Hematopoietic multipotent progenitor cell treated with erythropoietin and hydrocortisone succinate and interleukin-3 and kit ligand, for 17 days (in vitro differentiated cells): ENCODE measurements around the gene VAV2.

ENCODE experiments used
- DNase-seq: peaks from one replicate; pipeline ENCODE4 v3.0.0-alpha.2; 2015; ENCODE audit warnings: low spot score

The VAV2 gene, protein sequence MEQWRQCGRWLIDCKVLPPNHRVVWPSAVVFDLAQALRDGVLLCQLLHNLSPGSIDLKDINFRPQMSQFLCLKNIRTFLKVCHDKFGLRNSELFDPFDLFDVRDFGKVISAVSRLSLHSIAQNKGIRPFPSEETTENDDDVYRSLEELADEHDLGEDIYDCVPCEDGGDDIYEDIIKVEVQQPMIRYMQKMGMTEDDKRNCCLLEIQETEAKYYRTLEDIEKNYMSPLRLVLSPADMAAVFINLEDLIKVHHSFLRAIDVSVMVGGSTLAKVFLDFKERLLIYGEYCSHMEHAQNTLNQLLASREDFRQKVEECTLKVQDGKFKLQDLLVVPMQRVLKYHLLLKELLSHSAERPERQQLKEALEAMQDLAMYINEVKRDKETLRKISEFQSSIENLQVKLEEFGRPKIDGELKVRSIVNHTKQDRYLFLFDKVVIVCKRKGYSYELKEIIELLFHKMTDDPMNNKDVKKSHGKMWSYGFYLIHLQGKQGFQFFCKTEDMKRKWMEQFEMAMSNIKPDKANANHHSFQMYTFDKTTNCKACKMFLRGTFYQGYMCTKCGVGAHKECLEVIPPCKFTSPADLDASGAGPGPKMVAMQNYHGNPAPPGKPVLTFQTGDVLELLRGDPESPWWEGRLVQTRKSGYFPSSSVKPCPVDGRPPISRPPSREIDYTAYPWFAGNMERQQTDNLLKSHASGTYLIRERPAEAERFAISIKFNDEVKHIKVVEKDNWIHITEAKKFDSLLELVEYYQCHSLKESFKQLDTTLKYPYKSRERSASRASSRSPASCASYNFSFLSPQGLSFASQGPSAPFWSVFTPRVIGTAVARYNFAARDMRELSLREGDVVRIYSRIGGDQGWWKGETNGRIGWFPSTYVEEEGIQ

DNA sequence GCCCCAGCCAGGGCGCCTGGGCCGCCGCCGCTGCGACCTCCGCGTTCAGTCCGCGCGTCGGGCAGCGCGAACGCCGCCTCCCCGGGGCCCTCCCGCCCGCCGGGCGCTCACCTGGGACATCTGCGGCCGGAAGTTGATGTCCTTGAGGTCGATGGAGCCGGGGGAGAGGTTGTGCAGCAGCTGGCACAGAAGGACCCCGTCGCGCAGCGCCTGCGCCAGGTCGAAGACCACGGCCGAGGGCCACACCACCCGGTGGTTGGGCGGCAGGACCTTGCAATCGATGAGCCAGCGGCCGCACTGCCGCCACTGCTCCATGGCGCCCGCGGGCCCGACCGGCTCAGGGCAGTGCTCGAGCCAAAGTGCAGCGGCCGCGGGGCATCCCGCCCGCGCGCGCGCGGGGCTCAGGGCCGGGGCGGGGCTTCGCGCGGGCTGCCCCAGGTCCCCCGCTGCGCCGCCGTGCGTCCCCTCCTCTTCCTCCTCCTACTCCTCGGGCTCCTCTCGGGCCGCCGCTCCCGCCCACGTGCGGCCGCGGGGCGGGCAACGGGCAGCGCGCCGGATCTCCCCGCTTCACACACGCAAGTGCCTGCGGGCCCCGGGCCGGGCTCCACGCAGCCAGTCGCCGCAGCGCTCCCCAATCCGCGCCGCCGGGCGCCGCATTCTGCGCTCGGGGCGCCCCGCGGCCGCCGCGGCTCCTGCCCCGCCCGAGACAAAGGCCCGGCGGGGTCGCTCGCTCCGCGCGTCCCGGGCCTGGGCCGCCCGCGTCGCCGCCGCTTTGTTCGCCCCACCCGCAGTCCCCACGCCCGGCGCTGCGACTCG lies at the start of gene VAV2:
VAV2 (minus strand) TSS at position 361 of the 816 bp plus-strand sequence; CDS start at position 315, 46 bp downstream.
- DNase-seq = no peak

DNA sequence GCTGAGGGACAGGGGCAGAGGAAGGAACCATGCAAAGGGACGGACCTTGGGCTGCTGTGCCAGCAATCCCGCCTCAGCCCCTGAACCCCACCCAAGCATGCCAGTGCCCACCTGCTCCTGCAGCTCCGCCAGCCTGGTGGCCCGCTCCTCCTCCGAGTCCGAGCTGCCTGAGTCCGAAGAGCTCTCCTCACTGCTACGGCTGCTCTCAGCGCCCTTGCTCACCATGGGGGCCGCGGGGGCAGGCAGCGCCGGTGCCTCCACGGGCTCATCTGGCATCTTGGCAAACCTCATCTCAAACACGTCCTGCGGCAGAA lies 49.5 kb upstream of the VAV2 start:
- DNase-seq = no peak

DNA sequence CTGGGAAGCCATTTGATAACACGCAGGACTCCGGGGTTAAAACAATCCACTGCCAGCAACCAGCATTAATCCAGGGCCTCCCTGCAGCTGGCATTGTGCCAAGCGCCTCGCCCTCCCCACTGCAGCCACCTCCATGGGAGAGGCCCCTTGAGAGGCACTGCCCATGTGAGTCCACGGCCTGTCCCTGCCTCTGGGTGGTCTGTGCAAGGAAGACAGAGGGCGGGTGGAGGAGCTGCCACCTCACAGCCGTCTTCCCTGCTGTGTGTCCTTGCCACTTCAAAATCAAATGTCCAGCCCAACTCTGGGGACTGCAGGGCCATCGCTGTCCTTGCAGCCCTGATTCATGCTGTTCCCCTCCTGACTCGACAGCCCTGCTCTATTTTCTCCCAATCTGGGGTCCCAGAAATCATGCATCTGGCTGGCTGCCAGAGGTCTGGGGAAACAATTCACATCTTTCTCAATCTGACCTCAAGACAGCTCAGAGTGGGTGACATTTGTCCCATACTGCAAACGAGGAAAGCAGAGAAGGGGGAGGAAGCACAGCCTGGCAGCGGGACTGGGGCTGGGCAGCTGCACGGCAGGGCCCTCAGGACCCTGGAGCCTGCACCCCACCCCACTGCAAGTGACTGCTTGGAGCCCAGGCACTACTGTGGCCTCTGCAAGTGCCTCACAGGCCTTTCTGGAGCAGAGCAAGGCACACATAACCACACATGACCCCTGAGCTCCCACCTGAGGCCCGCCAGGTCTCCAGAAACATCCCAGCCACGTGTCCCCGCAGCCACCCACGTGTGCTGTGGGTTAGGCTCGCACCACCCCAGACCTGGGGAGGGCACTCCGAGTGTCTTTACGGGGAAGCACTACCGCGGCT lies 48.9 kb upstream of the VAV2 start:
- DNase-seq = peak; percentile 43

DNA sequence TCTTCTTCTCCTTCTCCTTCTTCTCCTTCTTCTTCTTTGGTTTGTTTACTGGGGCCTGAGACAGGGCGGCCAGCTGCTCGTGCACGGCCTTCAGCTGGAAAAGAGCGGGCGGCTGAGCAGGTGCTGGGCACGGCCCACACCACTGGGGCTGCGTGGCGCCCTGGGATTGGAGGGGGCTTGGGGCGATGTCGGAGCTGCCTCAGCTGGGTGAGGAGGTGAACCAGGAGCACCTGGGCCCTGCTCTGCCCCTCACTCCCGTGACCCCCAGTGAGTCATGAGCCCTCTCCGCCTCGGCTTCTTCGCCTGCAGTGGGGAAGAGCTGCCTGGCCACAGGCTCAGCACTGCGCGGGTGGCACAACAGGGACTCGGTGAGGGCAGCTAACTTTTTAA lies 48.0 kb upstream of the VAV2 start:
- no peak for DNase-seq

DNA sequence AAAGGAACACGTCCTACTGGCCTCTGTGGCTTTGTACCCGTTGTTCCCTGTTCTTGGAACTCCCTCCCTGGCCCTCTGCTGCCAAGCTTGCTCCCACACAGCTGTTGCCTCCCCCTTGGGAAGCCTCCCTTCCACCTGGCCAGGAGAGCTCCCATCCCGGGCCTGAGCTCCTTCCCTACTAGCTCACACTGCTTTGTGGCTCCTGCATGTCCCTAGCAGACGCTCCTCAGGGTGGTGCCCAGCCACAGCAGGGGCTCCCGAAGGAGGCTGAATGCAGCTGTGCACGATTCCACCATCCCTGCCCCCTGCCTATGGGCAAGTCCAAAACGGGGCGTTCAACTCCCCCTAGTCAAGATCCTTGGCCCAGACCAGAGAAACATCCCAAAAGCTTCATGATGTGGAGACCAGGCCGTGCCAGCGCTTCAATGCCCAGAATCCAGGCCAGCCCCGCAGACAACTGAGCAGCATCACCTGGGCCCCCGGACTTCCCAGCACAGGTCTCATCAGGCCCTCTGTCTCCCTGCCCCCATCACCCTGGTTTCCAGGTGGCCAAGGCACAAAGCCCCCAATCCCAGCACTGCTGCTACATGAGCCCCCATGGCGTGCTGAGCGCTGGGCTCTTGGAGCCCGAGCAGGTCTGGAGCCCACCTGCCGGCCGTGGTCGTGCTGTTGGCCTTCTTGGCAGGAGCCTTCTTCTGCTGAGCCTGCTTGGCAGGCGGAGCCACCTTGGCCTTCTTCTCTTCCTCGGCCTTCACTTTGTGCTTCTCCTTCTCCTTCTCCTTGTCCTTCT lies 47.5 kb upstream of the VAV2 start:
- DNase-seq = no peak

DNA sequence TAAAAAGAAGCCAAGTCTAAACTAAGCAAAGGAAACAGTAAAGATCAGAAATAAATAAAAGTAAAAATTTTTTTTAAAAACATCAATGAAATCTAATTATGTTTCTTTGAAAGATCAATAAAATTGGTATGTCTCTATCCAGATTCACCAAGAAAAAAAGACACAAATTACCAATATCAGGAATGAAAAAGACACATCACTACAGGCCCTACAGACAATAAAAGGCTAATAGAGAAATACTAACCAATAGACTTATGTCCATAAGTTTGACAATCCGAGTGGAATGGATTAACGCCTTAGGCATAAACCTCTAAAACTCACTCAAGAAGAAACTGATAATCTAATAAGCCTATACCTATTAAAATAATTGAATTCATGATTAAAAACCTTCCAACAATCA lies 45.5 kb upstream of the VAV2 start:
- DNase-seq = no peak

DNA sequence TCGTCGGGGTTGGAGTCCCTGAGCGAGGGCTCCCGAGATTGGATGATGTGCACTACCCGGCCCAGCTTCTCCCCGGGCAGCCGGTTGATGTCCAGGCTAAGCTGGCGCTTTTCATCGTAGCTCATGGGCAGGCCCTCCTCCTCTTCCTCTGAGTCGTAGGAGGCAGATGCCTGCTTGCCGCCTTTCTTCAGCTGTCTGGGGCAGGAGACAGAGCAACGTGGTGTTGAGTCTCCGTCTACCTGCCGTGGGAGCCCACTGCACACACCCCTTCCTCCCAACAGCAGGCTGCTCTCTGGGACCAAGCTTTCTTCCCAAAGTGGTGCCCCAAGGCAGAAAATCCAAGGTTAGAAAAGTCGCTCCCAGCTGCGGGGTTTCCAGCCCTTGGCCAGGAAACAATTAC lies 44.0 kb upstream of the VAV2 start:
- no peak for DNase-seq

DNA sequence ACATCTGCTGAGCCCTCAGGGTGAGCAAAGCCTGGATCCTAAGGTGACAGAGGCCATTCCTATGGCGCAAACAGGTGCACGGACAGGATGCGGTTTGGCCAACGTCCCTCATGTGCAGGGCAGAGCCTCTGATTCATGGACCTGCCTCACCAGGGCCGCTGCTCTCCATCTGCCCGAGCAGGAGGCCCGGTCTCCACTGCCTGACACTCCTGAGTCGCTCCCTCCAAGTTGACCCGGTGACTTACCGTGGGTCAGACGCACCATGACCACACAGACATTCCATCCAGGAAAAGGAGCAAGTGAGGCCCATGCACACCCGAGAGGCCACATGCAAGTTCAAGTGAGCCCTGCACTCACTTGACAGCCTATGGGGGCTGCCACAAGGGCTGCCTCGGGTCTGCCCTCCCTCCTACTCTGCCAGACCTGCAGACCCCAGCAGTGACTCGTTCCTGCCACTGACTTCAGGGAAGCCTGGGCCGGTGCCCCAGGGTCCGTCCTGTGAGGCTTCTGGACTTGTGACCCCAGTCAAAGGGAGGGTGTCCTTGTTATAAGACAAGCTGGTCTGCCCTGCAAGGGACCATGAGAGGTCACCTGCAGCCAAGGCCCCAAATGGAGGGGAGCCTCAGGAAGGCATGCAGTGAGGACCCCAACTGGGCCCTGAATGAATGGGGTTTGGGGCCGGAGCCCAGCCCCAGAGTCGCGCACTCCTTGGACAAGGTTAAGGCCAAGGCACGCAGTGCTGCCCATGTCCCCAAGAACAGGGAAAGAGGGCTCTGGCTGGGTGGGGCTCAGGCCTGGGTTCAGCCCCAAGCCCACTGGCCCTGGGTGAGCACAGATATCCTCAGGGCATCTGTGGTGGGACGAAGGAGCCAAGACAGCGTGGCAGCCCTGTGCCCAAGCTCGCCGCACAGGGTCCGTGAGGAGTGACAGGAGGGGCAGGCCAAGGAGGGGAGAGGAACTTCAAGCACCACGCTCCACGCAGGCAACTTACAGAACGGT lies 43.2 kb upstream of the VAV2 start:
- DNase-seq = no peak

DNA sequence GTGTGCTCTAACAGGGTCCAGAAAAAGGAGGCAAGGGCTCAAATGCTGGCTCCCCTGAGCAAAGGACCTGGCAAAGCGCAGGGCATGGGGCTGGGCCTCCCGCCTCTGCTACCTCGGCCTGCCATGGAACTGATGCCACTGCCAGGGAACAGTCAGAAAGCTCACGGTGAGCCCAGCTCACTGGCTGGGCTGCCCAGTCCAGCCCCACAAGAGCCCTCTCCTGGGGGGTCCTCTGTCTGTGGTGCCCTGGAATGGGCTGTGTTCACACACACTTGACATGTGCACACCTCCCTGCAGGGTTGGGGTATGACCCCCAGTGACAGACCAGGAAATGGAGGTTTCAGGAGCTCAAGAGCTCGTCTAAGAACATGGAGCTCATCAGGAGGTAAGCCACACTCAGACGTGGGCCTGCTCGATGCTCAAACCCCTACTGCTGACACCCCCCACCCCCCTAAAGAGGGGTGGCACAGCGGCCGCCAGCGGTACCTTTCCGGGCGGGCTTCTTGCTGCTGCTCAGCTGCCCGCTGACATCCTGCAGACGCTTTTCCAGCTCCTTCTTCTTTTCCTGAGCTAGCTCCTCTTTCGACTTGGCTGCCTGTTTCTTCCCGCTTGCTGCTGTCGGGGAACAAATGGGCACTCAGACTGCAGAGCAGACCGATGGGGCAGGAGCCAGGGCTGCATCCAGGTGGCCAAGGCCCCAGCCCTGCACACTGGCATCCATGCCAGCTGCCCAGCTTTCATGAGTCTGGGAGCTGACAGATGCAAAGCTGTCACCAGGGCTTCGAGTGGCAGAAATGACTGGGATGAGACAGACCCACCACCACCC lies 42.3 kb upstream of the VAV2 start:
- no peak for DNase-seq

DNA sequence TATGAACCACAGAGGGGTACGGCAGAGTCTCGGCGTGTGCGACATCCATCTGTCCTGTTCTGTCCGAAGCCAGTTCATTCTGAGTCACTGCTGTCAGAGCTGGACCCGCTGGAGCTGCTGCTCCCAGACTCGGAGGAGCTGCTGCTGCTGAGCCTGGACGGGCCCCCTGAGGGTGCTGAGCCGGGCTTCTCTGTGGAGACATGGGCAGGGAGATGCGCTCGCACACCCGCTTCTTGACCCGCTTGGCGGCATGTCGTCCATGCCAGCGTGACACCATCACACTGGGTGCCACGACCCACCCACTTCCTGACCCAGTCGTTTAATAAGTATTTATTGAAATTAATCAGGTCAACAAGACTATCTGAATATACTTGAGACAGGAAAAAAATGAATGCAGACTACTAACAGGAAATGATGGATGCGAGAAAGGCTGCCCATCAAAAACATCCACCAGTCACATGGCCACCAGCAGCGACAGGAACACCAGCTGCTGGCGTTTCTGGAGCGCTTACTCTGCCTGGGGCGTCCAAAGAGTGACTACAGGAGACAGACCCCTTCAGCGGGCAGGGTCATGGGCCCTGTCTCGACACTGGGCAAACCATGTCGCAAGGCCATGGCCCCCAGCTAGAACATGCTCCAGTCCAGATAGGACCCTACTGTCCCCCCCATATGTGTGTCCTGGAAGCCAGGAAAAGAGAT lies 41.5 kb upstream of the VAV2 start:
- DNase-seq = no peak

DNA sequence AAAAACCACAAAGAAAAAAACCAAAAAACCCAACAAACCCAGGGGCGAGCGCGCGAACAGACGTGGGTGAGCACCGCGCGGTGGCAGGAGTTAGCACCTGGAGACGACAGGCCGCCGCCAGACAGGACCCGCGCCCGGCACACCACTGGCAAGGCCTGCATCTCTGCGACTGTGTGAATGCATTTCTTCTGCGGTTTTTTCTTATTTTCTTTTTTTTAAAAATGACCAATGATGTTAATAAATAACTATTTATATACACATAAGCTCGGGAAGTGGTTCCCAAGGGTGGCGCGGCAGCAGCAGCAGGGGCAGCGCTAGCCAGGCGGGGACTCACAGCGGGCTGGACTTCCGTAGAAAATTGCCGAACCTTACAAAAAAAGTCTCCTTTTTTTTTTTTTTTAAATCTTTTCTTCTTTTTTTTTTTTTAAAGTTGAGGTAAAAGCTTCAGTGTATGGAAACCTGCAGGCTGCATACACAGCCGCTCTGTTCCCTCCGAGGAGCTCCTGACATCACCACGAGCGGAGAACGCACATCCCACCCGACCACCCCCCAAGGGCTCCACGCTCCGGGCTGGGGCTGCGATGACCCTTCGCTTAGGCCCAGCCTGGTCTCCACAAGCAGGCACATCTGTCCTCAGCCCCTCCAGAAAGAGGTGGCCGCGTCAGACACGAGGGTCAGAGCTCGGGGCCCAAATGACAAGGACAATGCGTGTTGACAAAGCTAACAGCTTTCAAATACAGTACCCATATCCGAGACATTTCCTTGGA lies 40.5 kb upstream of the VAV2 start:
- DNase-seq = no peak

DNA sequence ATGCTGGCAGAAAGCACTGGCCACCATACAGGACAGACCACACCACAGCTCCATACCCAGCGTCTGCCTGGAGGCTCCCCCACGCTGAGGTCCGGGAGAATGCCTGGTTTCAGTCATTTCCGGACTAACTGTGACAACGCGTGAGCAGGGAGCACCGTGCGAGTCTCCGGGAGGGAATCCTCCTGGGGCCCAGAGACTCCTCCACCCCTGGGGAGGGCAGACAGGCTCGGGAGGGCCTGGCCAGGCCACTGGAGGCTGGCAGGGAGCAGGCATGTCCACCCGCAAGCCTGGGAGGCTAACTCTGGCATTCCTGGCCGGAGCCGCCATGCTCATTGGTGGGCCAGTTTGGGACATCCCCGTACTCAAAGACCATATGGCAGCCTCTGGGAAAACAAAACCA lies 39.7 kb upstream of the VAV2 start:
- no peak for DNase-seq

DNA sequence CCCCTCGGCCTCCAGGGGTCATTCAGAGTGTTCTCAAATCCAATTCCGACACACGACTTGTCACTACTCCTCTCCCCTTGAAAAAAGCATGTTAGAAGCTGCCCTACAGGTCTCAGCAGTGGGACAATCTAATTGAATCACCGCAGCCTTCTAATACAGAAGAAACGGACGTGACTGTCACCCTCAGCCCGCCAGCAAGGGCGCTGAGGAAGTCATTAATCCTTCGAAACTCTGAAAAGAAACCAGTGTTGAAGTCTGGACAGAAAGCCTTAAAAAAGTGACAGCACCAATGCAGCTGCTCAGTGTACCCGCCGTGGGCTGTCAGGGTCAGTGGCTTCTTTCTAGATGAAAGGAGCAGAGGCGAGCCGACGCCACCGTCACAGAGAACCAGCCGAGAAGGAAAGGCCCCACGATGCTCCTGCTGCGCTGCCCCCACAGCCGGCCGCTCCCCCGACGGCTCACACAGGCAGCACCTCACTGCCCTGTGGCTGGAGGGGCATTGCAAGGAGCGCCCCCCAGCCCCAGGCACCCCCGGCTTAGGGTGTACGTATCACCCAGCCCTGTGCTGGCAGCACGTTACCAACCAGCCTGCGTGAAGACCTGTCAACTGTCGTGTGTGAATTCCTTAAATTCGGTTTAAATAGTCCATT lies 38.8 kb upstream of the VAV2 start:
- no peak for DNase-seq

DNA sequence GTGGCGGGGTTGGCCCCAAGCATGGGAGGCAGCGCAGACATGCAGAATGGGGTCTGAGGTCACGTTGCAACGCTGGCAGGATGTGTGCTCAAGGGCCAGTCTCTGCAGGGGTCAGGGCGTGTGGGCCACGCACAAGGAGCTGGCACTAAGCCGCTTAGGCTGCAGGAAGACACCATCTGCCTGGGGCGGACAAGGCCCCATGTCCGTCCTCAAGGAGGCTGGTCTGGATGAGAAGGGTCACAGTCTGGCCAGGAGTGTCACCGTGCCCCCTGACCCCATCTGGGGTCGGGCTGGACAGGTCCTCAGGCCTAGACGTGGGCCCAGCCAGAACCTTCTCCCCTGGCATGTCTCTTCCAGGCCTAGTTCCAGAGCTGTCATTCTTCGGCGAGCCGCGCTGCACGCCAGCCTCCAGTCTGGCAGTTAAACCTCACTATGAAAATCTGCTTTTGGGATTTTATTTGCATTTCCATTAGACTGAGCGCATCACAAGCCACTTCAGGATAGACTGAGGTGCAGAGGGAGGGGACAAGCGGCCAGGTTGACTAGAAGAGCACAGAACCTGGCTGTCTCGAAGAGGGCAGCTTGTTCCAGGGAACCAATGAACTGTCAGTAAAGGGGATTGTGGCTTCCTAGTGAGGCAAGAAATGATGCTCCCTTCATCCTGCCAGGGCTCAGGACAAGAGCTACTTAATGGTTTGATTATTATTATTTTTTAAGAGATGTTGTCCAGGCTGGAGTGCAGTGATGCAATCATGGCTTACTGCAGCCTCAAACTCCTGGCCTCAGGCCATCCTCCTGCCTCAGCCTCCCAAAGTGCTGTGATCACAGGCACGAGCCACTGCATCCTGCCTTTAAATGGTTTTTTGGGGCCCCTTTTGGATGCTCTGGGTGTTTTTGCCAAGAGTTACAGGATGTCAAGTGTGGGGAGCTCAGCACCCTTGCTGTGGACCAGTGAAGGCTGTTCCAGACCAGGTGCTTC lies 37.4 kb upstream of the VAV2 start:
- no peak for DNase-seq

DNA sequence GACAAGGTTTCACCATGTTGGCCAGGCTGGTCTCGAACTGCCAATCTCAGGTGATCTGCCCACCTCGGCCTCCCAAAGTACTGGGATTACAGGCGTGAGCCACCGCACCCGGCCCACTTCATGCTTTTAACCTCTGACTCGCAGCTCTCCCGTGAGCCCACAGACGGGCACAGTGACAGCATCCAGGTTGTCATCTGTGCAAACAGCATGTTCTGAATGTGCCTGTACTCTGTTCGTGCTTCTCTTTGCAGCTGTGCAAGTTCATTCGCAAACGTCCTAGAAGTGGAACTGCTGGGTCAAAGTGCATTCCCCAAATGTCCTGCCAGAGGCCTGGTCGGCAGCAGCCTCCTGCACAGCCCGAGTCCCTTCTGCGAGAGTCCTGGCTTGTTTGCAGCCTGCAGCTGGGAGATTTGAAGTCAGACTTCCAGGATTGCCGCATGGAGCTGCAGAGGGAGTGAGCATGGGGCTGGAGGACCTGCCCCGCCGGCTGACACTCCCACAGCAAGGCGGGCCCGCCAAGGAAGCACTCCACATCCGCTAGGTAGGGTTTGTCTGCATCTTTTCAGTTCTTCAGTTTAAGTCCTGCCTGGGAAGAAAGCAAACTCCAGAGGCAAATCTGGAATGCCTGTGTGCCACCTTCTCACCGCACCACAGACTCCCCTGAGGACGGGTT lies 36.6 kb upstream of the VAV2 start:
- DNase-seq = no peak
